IMR-90 (cell line): Measurements from ENCODE around the gene BARD1. TPM values are rescaled to one million over a fixed set of nuclear protein-coding genes. Genes with fewer than 3 reads are reported as not detected.
"Not testable (repeated sequence)": the region's sequence is repeated elsewhere in the genome, so short reads cannot be mapped to it uniquely, and the experiment has no call there.

ENCODE experiments used
- ATAC-seq: fragments of 200-7000 bp; cut with Tn5 transposase; 2 replicates; pipeline ENCODE4 v1.9.1; 2020; ENCODE audit warnings: low read depth, mild to moderate bottlenecking, moderate library complexity
- BruUV-seq: library from RNA; stranded (reverse); fragments of 400-500 nt; replicated peaks from 2 replicates; lab custom pipeline; 2021; lab: Mats Ljungman, UMichigan
- CTCF ChIA-PET: fragments of 300-600 bp; formaldehyde crosslinking; extraction: SDS; loops from one replicate; lab custom pipeline; 2021; ENCODE audit warnings: antibody characterized with exemption; lab: Yijun Ruan, JAX
- POLR2A ChIA-PET: fragments of 300-600 bp; sonication (Branson Sonifier 250); formaldehyde crosslinking; loops from one replicate; lab custom pipeline; 2022; ENCODE audit warnings: antibody characterized with exemption; ENCODE audit not compliant: unreplicated experiment; lab: Charles Lee
- DNase-seq: peaks from one replicate; pipeline ENCODE4 v3.0.0; 2013
- H2AFZ ChIP-seq: replicated peaks from 2 replicates; pipeline ENCODE3; 2013; ENCODE audit warnings: low read length, mild to moderate bottlenecking; ENCODE audit not compliant: poor library complexity
- H2AK5ac ChIP-seq: 2 replicates; pipeline ENCODE4 v1.6.1; 2013; ENCODE audit warnings: low read depth, low read length, inconsistent platforms
- H2AK9ac ChIP-seq: replicated peaks from 2 replicates; pipeline ENCODE3; 2013; ENCODE audit warnings: mild to moderate bottlenecking, low read depth, low read length, moderate library complexity; ENCODE audit not compliant: poor library complexity
- H2BK120ac ChIP-seq: 2 replicates; pipeline ENCODE4 v1.6.1; 2013; ENCODE audit warnings: low read depth, low read length, inconsistent platforms
- H2BK15ac ChIP-seq: 3 replicates; pipeline ENCODE4 v1.6.1; 2013; ENCODE audit warnings: low read depth, low read length, inconsistent platforms
- H2BK20ac ChIP-seq: 2 replicates; pipeline ENCODE4 v1.6.1; 2013; ENCODE audit warnings: low read depth, mild to moderate bottlenecking, inconsistent platforms, low read length, moderate library complexity
- H2BK5ac ChIP-seq: 2 replicates; pipeline ENCODE4 v1.6.1; 2013; ENCODE audit warnings: mild to moderate bottlenecking, low read depth, low read length, inconsistent platforms; ENCODE audit not compliant: poor library complexity, severe bottlenecking
- H3K14ac ChIP-seq: replicated peaks from 2 replicates; pipeline ENCODE4 v1.6.1; 2013; ENCODE audit warnings: low read depth, low read length, inconsistent platforms
- H3K18ac ChIP-seq: 2 replicates; pipeline ENCODE4 v1.6.1; 2013; ENCODE audit warnings: low read depth, low read length, control low read depth
- H3K23ac ChIP-seq: 2 replicates; pipeline ENCODE4 v1.6.1; 2013; ENCODE audit warnings: low read depth, low read length, inconsistent platforms
- H3K27ac ChIP-seq: 2 replicates; pipeline ENCODE4 v1.5.1; 2013; ENCODE audit warnings: mild to moderate bottlenecking, control low read depth, low read length; ENCODE audit not compliant: insufficient read depth
- H3K27me3 ChIP-seq: 2 replicates; pipeline ENCODE4 v1.6.1; 2013; ENCODE audit warnings: low read length; ENCODE audit not compliant: control insufficient read depth, insufficient read depth
- H3K36me3 ChIP-seq: 2 replicates; pipeline ENCODE4 v1.6.1; 2013; ENCODE audit warnings: low read length, mixed read lengths; ENCODE audit not compliant: control insufficient read depth, insufficient read depth
- H3K4ac ChIP-seq: 2 replicates; pipeline ENCODE4 v1.6.1; 2013; ENCODE audit warnings: low read depth, low read length, inconsistent platforms
- H3K4me1 ChIP-seq: 2 replicates; pipeline ENCODE4 v1.6.1; 2013; ENCODE audit warnings: low read length, mixed read lengths; ENCODE audit not compliant: control insufficient read depth, insufficient read depth
- H3K4me2 ChIP-seq: 2 replicates; pipeline ENCODE4 v1.6.1; 2013; ENCODE audit warnings: low read depth, mild to moderate bottlenecking, control low read depth, low read length, moderate library complexity
- H3K4me3 ChIP-seq: 2 replicates; pipeline ENCODE4 v1.5.1; 2013; ENCODE audit warnings: low read depth, mild to moderate bottlenecking, control low read depth, low read length, moderate library complexity; ENCODE audit not compliant: insufficient read depth
- H3K56ac ChIP-seq: 2 replicates; pipeline ENCODE4 v1.6.1; 2013; ENCODE audit warnings: low read length, inconsistent platforms; ENCODE audit not compliant: insufficient read depth; ENCODE audit errors: extremely low read depth
- H3K79me1 ChIP-seq, 2 experiments: 2 replicates each; pipeline ENCODE4 v1.6.1; 2013; ENCODE audit warnings: low read length in 2 of 2, inconsistent platforms in 1 of 2, low read depth in 1 of 2
- H3K9ac ChIP-seq: 2 replicates; pipeline ENCODE4 v1.6.1; 2013; ENCODE audit warnings: low read depth, low read length, control low read depth
- H3K9me1 ChIP-seq: 2 replicates; pipeline ENCODE4 v1.6.1; 2013; ENCODE audit warnings: low read length, inconsistent platforms; ENCODE audit not compliant: insufficient read depth
- H3K9me3 ChIP-seq: 2 replicates; pipeline ENCODE4 v1.6.1; 2013; ENCODE audit warnings: low read length; ENCODE audit not compliant: control insufficient read depth, insufficient read depth
- H4K20me1 ChIP-seq: 2 replicates; pipeline ENCODE4 v1.6.1; 2013; ENCODE audit warnings: low read length, inconsistent platforms; ENCODE audit not compliant: insufficient read depth
- H4K5ac ChIP-seq: 2 replicates; pipeline ENCODE4 v1.6.1; 2013; ENCODE audit warnings: mild to moderate bottlenecking, low read depth, low read length, control low read depth
- H4K8ac ChIP-seq, 2 experiments: 2 replicates each; pipeline ENCODE4 v1.6.1; 2013; ENCODE audit warnings: low read depth in 2 of 2, low read length in 2 of 2, control low read depth in 1 of 2, inconsistent platforms in 1 of 2
- H4K91ac ChIP-seq: 2 replicates; pipeline ENCODE4 v1.6.1; 2013; ENCODE audit warnings: low read depth, low read length, inconsistent platforms; ENCODE audit not compliant: insufficient read depth
- WGBS, 2 experiments: methylation state at CpG; one replicate each; pipeline versions ENCODE4 v1.1.5 to v1.1.7; 2013; ENCODE audit warnings: missing lambda C conversion rate in 2 of 2; ENCODE audit not compliant: insufficient read length in 1 of 2; ENCODE audit errors: extremely low coverage in 2 of 2; 5-methylcytosine and 5-hydroxymethylcytosine counted together
- dilution Hi-C: fragments of 300-500 bp; cut with HindIII; formaldehyde crosslinking; loops from one replicate; pipeline ENCODE4 v1.14.3; 2018; ENCODE audit warnings: low sequenced_read_pairs; ENCODE audit not compliant: unreplicated experiment
- in situ Hi-C: fragments of 300-500 bp; cut with MboI; formaldehyde crosslinking; loops from 3 replicates; pipeline ENCODE4 v1.14.3; 2019; ENCODE audit warnings: low sequenced_read_pairs, inconsistent platforms, mixed read lengths
- intact Hi-C: fragments of 100-400 bp; cut with micrococcal nuclease; formaldehyde crosslinking; loops from 2 replicates; pipeline ENCODE4 v1.10.0; 2022
- polyA plus RNA-seq, 3 experiments: library from polyadenylated mRNA; depleted of rRNA; stranded (reverse); fragments of >200 nt; gene quantifications; 2 replicates each; pipeline ENCODE4 v1.2.3, GENCODE V29; 2012; ENCODE audit warnings: low replicate concordance in 1 of 3
- total RNA-seq: library from RNA; depleted of rRNA; stranded (reverse); fragments of >200 nt; gene quantifications from 2 replicates; pipeline ENCODE4 v1.2.3, GENCODE V29; 2012

The BARD1 gene
- total and polyA plus RNA-seq, 2 of the 4 experiments (the other 2 are of a cell fraction) = 3.1 to 34.6 TPM

GRCh38 chr2:214783181-214783580, 26.3 kb downstream of the BARD1 start:
- H4K8ac ChIP-seq, H3K4ac ChIP-seq, H2BK20ac ChIP-seq, H2BK15ac ChIP-seq, H3K4me1 ChIP-seq, H3K27ac ChIP-seq, H3K9me1 ChIP-seq, H3K23ac ChIP-seq, intact Hi-C loops, H2AK9ac ChIP-seq, H3K4me2 ChIP-seq, H2AK5ac ChIP-seq, H4K91ac ChIP-seq, H3K14ac ChIP-seq, H3K18ac ChIP-seq, H3K4me3 ChIP-seq, H3K56ac ChIP-seq, H2AFZ ChIP-seq, H2BK120ac ChIP-seq, H4K5ac ChIP-seq, in situ Hi-C loops, H3K36me3 ChIP-seq, H4K20me1 ChIP-seq, CTCF ChIA-PET, BruUV-seq, H2BK5ac ChIP-seq, H3K9me3 ChIP-seq, H3K27me3 ChIP-seq, POLR2A ChIA-PET, DNase-seq, dilution Hi-C loops, ATAC-seq, H3K9ac ChIP-seq: not testable (repeated sequence)
- no CpG with 5 or more reads among the region's 1 CpG for WGBS, 2 experiments
- peaks cover 9 to 14% of the 10 kb centered on the region in 2 experiments; a peak in 3 of 4 replicates for H3K79me1 ChIP-seq
